ENCODE data around the gene RHAG.

- TF ChIP-seq POLR2AphosphoS5 (IDR thresholded peaks at IDR 0.05; ENCODE audit: low read depth, low read length) (no peak), TAF1 (IDR thresholded peaks at IDR 0.05; ENCODE audit: borderline replicate concordance, insufficient read depth, low read length) (no peak), FOXP2 (optimal IDR thresholded peaks at IDR 0.05; ENCODE audit: borderline replicate concordance, extremely low read depth, extremely low read length, insufficient read depth) (no peak), SIN3A (IDR thresholded peaks at IDR 0.05; ENCODE audit: borderline replicate concordance, insufficient read depth, low read length) (no peak)
Measured at GRCh38 chr6:49565855-49566254, 70.8 kb downstream of the RHAG start.

All from PFSK-1 (cell line).